ENCODE measurements around the gene CENPP.

CENPP gene

GRCh38 chr9:92635760-92636159 is 310.0 kb downstream of the CENPP start:
- no peaks in the 10 kb centered on the region for H3K4me1 ChIP-seq (ENCODE audit: low read length)
- H3K9me2 ChIP-seq (replicated peaks; ENCODE audit: insufficient read depth, low read length), result no peaks in the 10 kb centered on the region
- no peaks in the 10 kb centered on the region for H3F3A ChIP-seq (ENCODE audit: insufficient read depth, low read length)
- TF ChIP-seq CTCF (IDR thresholded peaks at IDR 0.05; ENCODE audit: low read length) (no peak), EZH2 (optimal IDR thresholded peaks at IDR 0.05; ENCODE audit: low read depth, low read length) (no peak)
- H3K4me2 ChIP-seq (ENCODE audit: low read depth, low read length), result no peak overlapping the region
- no peaks in the 10 kb centered on the region for H3K27me3 ChIP-seq (replicated peaks; ENCODE audit: insufficient read depth, low read length)
- no peaks in the 10 kb centered on the region for H3K9me3 ChIP-seq (replicated peaks; ENCODE audit: insufficient read depth, low read length)
- no peak overlapping the region for H2AFZ ChIP-seq (ENCODE audit: low read length)
- H3K4me3 ChIP-seq (ENCODE audit: low read length), result no peak overlapping the region
- no peak for DNase-seq
- no peaks in the 10 kb centered on the region for H4K20me1 ChIP-seq (ENCODE audit: insufficient read depth, low read length)
- H3K36me3 ChIP-seq (replicated peaks; ENCODE audit: insufficient read depth, low read length), result no peaks in the 10 kb centered on the region
- H3K27ac ChIP-seq (ENCODE audit: low read length), result no peak overlapping the region
- no peak overlapping the region for H3K9ac ChIP-seq (ENCODE audit: low read length)
- H3K79me2 ChIP-seq (ENCODE audit: low read length), result no peaks in the 10 kb centered on the region

GRCh38 chr9:92636627-92637026 is 310.9 kb downstream of the CENPP start:
- Histone ChIP-seq H3K4me3 (ENCODE audit: low read length) (no peak overlapping the region), H2AFZ (ENCODE audit: low read length) (no peak overlapping the region), H3K9me3 (replicated peaks; ENCODE audit: insufficient read depth, low read length) (no peaks in the 10 kb centered on the region), H3K4me1 (ENCODE audit: low read length) (no peaks in the 10 kb centered on the region), H3K36me3 (replicated peaks; ENCODE audit: insufficient read depth, low read length) (no peaks in the 10 kb centered on the region), H3K27ac (ENCODE audit: low read length) (no peak overlapping the region), H3F3A (ENCODE audit: insufficient read depth, low read length) (no peaks in the 10 kb centered on the region), H3K27me3 (replicated peaks; ENCODE audit: insufficient read depth, low read length) (no peaks in the 10 kb centered on the region), H3K9me2 (replicated peaks; ENCODE audit: insufficient read depth, low read length) (no peaks in the 10 kb centered on the region), H4K20me1 (ENCODE audit: insufficient read depth, low read length) (no peaks in the 10 kb centered on the region), H3K9ac (ENCODE audit: low read length) (no peak overlapping the region), H3K79me2 (ENCODE audit: low read length) (no peaks in the 10 kb centered on the region), H3K4me2 (ENCODE audit: low read depth, low read length) (no peak overlapping the region)
- TF ChIP-seq EZH2 (optimal IDR thresholded peaks at IDR 0.05; ENCODE audit: low read depth, low read length), result no peak
- no peak for TF ChIP-seq EZH2phosphoT487 (IDR thresholded peaks at IDR 0.05; ENCODE audit: low read length)
- no peak for TF ChIP-seq CTCF (IDR thresholded peaks at IDR 0.05; ENCODE audit: low read length)
- no peak for DNase-seq

- Histone ChIP-seq H3K9me3 (replicated peaks; ENCODE audit: insufficient read depth, low read length) (no peaks in the 10 kb centered on the region), H3K79me2 (ENCODE audit: low read length) (no peaks in the 10 kb centered on the region), H3K27ac (ENCODE audit: low read length) (no peak overlapping the region), H3F3A (ENCODE audit: insufficient read depth, low read length) (no peaks in the 10 kb centered on the region), H3K4me3 (ENCODE audit: low read length) (no peak overlapping the region), H3K4me2 (ENCODE audit: low read depth, low read length) (no peak overlapping the region), H3K27me3 (replicated peaks; ENCODE audit: insufficient read depth, low read length) (no peaks in the 10 kb centered on the region), H3K9me2 (replicated peaks; ENCODE audit: insufficient read depth, low read length) (no peaks in the 10 kb centered on the region), H4K20me1 (ENCODE audit: insufficient read depth, low read length) (no peaks in the 10 kb centered on the region), H3K36me3 (replicated peaks; ENCODE audit: insufficient read depth, low read length) (no peaks in the 10 kb centered on the region), H3K4me1 (ENCODE audit: low read length) (no peaks in the 10 kb centered on the region), H3K9ac (ENCODE audit: low read length) (no peak overlapping the region), H2AFZ (ENCODE audit: low read length) (no peak overlapping the region)
- TF ChIP-seq CTCF (IDR thresholded peaks at IDR 0.05; ENCODE audit: low read length), result no peak
- TF ChIP-seq EZH2 (optimal IDR thresholded peaks at IDR 0.05; ENCODE audit: low read depth, low read length), result no peak
- TF ChIP-seq EZH2phosphoT487 (IDR thresholded peaks at IDR 0.05; ENCODE audit: low read length), result no peak
- no peak for DNase-seq
Observed at GRCh38 chr9:92637326-92637725, 311.6 kb downstream of the CENPP start.

Measured in MM.1S (cell line).